NT2/D1 (cell line): Measurements from ENCODE around the gene CNGA2.

Source experiments
- DNase-seq: peaks from one replicate; pipeline ENCODE4 v3.0.0-alpha.2; 2011; ENCODE audit warnings: low read depth, low spot score
- H3K27me3 ChIP-seq: 2 replicates; pipeline ENCODE4 v1.6.0; 2011; ENCODE audit warnings: mild to moderate bottlenecking; ENCODE audit not compliant: insufficient read length, insufficient read depth
- H3K36me3 ChIP-seq: 2 replicates; pipeline ENCODE4 v1.6.1; 2011; ENCODE audit warnings: mild to moderate bottlenecking, low read length, mixed read lengths; ENCODE audit not compliant: insufficient read depth, insufficient read length
- H3K4me1 ChIP-seq: 2 replicates; pipeline ENCODE4 v1.5.1; 2011; ENCODE audit not compliant: insufficient read depth, insufficient read length
- H3K4me3 ChIP-seq: 2 replicates; pipeline ENCODE4 v1.5.1; 2011; ENCODE audit warnings: low read depth; ENCODE audit not compliant: insufficient read length
- H3K9ac ChIP-seq: 2 replicates; pipeline ENCODE4 v1.6.0; 2011; ENCODE audit warnings: low read depth; ENCODE audit not compliant: insufficient read length
- H3K9me3 ChIP-seq: 2 replicates; pipeline ENCODE4 v1.5.1; 2011; ENCODE audit warnings: mild to moderate bottlenecking, low read length; ENCODE audit not compliant: insufficient read depth
- SUZ12 ChIP-seq: IDR thresholded peaks from 2 replicates; pipeline ENCODE4 v1.6.1; 2011; ENCODE audit not compliant: insufficient read length, insufficient read depth; ENCODE audit errors: extremely low read depth
- YY1 ChIP-seq: IDR thresholded peaks from 2 replicates; pipeline ENCODE4 v1.6.1; 2011; ENCODE audit not compliant: insufficient read length, insufficient read depth
- ZNF274 ChIP-seq: IDR thresholded peaks from 2 replicates; pipeline ENCODE4 v1.6.1; 2011; ENCODE audit warnings: mild to moderate bottlenecking, low read depth, low read length

Gene CNGA2

GRCh38 chrX:151725338-151725614, 9.3 kb upstream of the CNGA2 start:
- no peaks in the 10 kb centered on the region for H3K27me3 ChIP-seq
- H3K9me3 ChIP-seq = no peaks in the 10 kb centered on the region
- no peak for DNase-seq
- no peaks in the 10 kb centered on the region for H3K36me3 ChIP-seq
- H3K9ac ChIP-seq = no peak overlapping the region
- no peak for TF ChIP-seq SUZ12
- TF ChIP-seq ZNF274 = no peak
- no peaks in the 10 kb centered on the region for H3K4me1 ChIP-seq
- no peak overlapping the region for H3K4me3 ChIP-seq

DNA sequence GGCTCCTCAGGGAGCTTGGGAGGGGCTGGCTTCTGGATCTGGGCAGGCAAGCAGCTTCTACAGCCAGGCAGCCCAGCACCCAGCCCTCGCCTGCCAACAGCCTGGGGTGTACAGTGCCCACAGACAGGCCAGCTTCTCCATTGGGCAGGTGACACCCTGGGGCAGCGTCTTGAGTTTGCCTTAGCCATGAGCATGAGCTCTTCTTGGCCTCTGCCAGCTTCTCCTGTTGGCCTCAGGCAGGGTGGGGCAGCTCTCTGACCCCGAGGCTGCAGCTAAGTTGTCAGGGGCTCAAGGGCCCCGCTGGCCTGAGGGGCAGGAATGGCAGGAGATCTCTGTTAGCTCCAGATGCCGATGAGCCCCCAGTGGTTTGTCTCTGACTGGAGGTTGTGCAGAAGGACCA, 7.8 kb upstream of the CNGA2 start:
- Histone ChIP-seq H3K9ac (no peak overlapping the region), H3K4me1 (no peaks in the 10 kb centered on the region), H3K36me3 (no peaks in the 10 kb centered on the region), H3K9me3 (no peaks in the 10 kb centered on the region), H3K4me3 (no peak overlapping the region), H3K27me3 (no peaks in the 10 kb centered on the region)
- DNase-seq = no peak
- no peak for TF ChIP-seq SUZ12
- no peak for TF ChIP-seq YY1
- no peak for TF ChIP-seq ZNF274

DNA sequence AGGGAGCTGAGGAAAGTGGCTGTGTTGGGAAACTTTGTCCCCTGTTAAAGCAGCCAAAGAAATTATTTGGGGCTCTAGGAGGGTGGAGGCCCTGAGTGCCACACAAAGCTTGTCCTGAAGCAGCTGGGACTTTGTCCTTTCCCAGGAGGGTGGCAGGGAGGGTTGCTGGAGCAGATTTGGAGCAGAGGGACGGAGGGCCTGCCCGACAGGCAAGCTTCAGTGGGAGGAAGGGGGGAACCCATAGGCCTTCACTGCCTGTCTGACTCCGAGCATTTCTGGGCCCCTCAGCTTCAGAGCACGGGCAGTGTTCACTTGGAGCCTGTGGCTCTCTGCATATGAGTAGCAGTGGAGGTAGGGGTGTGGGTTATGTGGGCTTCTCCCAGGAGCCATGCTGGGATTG, 7.2 kb upstream of the CNGA2 start:
- no peaks in the 10 kb centered on the region for H3K36me3 ChIP-seq
- TF ChIP-seq ZNF274 (no peak), YY1 (no peak), SUZ12 (no peak)
- no peak overlapping the region for H3K9ac ChIP-seq
- H3K4me3 ChIP-seq = no peak overlapping the region
- DNase-seq = no peak
- H3K9me3 ChIP-seq = no peaks in the 10 kb centered on the region
- no peaks in the 10 kb centered on the region for H3K4me1 ChIP-seq
- H3K27me3 ChIP-seq = no peaks in the 10 kb centered on the region

- Histone ChIP-seq H3K9me3 (no peaks in the 10 kb centered on the region), H3K4me3 (no peak overlapping the region), H3K4me1 (no peaks in the 10 kb centered on the region), H3K9ac (no peak overlapping the region), H3K27me3 (no peaks in the 10 kb centered on the region), H3K36me3 (no peaks in the 10 kb centered on the region)
- DNase-seq = no peak
- TF ChIP-seq SUZ12 = no peak
These were observed 5.4 kb upstream of the CNGA2 start for GRCh38 chrX:151729056-151729725.

DNA sequence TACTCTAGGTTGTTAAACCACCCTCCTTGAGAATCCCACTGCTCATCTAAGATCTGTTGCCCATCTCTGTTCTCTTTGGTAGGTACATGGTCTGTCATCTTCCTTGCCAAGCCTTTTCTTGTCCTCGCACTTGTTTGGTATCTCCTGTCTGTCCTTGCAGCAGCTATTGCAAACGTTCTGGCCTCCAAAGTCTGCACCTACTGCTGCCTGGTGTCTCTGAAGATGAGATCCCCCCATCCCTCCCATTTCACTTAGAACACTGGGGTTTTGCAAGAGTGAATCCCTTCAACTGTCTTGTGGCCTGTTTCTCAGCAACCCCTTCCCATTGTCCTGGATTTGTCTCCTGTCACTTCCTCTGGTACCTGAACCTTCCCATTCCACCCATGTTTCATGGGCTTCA, 673 bp downstream of the CNGA2 start:
- H3K9ac ChIP-seq = no peak overlapping the region
- no peak for DNase-seq
- no peaks in the 10 kb centered on the region for H3K27me3 ChIP-seq
- TF ChIP-seq SUZ12 (no peak), YY1 (no peak), ZNF274 (no peak)
- no peak overlapping the region for H3K4me3 ChIP-seq
- no peaks in the 10 kb centered on the region for H3K4me1 ChIP-seq
- no peaks in the 10 kb centered on the region for H3K9me3 ChIP-seq
- H3K36me3 ChIP-seq = no peaks in the 10 kb centered on the region

DNA sequence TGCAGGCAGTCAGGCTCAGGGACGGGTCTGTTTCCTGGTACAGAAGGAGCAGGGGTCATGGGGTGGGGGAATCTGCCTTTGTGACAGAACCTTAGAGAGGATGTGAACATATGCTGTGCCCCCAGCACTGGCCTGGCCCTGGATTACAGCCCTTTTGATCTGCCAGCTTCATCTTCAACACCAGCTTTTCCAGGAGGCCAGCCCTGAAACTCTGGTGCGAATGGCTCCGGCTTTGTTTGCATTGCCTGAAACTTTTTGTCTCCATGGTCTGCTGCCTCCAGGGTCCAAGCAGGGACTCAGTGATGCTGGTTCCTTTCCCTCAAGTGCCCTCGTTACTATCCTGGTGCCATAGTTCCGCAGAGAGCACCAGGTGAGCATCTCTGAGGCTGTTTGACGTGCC, 2.1 kb downstream of the CNGA2 start:
- H3K4me1 ChIP-seq = no peaks in the 10 kb centered on the region
- H3K9me3 ChIP-seq = no peaks in the 10 kb centered on the region
- no peak for DNase-seq
- H3K36me3 ChIP-seq = no peaks in the 10 kb centered on the region
- TF ChIP-seq ZNF274 (no peak), YY1 (no peak), SUZ12 (no peak)
- no peak overlapping the region for H3K4me3 ChIP-seq
- no peak overlapping the region for H3K9ac ChIP-seq
- no peaks in the 10 kb centered on the region for H3K27me3 ChIP-seq

DNA sequence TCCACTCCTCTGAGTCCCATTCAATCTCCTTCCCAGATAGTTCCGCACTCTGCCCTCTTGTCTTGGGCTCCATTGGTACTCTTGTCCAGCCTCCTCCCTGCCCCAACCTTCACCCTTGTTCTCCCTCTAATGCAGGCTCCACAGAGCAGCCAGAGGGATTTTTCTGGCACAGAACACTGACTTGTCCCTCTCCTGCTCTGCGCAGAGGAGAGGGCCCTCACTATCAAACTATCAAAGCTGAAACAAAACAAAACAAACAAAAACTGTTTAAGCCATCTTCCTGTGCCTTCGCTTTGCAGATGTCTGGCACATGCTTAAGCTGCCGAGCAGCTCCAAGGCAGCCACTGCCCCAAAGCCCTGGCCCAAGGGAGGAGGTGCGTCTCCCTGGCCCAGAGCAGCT, 2.9 kb downstream of the CNGA2 start:
- no peak overlapping the region for H3K9ac ChIP-seq
- H3K36me3 ChIP-seq = no peaks in the 10 kb centered on the region
- DNase-seq = no peak
- H3K9me3 ChIP-seq = no peaks in the 10 kb centered on the region
- no peaks in the 10 kb centered on the region for H3K4me1 ChIP-seq
- H3K27me3 ChIP-seq = no peaks in the 10 kb centered on the region
- no peak overlapping the region for H3K4me3 ChIP-seq
- TF ChIP-seq SUZ12 (no peak), YY1 (no peak), ZNF274 (no peak)

DNA sequence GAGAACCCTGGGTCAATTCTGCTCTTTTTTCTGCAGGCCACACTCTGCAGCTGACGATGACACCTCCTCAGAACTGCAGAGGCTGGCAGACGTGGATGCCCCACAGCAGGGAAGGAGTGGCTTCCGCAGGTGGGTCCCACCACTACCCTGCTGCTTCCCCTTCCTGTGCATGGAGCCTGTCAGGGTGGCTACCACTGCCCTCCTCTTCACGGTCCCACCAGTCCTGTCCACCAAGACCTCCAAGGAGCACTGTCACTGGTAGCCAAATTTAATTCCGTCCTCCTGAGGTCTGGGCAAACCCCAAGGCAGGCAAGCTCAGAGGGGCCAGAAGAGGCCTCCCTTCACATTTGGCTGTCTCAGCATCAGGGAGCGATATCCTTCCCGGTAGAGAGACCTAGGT, 4.2 kb downstream of the CNGA2 start:
- H3K27me3 ChIP-seq = no peaks in the 10 kb centered on the region
- no peak for DNase-seq
- H3K4me3 ChIP-seq = no peak overlapping the region
- no peaks in the 10 kb centered on the region for H3K9me3 ChIP-seq
- H3K9ac ChIP-seq = no peak overlapping the region
- H3K36me3 ChIP-seq = no peaks in the 10 kb centered on the region
- no peak for TF ChIP-seq SUZ12
- TF ChIP-seq ZNF274 = no peak
- TF ChIP-seq YY1 = no peak
- H3K4me1 ChIP-seq = no peaks in the 10 kb centered on the region
